Kidney epithelial cell (primary cell): ENCODE measurements around the gene FMN2. TPM values are rescaled to one million over a fixed set of nuclear protein-coding genes. Genes with fewer than 3 reads are reported as not detected.

ENCODE experiments used
- DNase-seq: peaks from one replicate; pipeline ENCODE4 v3.0.0-alpha.2; 2010; ENCODE audit warnings: low read depth
- H3K27me3 ChIP-seq: 2 replicates; pipeline ENCODE4 v1.6.0; 2011; ENCODE audit warnings: low read length; ENCODE audit not compliant: control insufficient read depth, insufficient read depth
- H3K36me3 ChIP-seq: 2 replicates; pipeline ENCODE4 v1.5.1; 2011; ENCODE audit warnings: low read length; ENCODE audit not compliant: control insufficient read depth, insufficient read depth
- H3K4me3 ChIP-seq: 2 replicates; pipeline ENCODE4 v1.5.1; 2011; ENCODE audit warnings: low read depth, mild to moderate bottlenecking, control low read depth, low read length
- CTCF ChIP-seq: IDR thresholded peaks from 2 replicates; pipeline ENCODE4 v1.5.1; 2011; ENCODE audit warnings: mild to moderate bottlenecking, moderate library complexity, low read length, control low read depth, inconsistent platforms; ENCODE audit not compliant: insufficient read depth, poor library complexity, severe bottlenecking
- total RNA-seq: library from RNA; depleted of rRNA; stranded (reverse); fragments of >200 nt; gene quantifications from 2 replicates; pipeline ENCODE4 v1.2.3, GENCODE V29; 2015

Gene FMN2
- total RNA-seq, 1 donor from 2014 or later: 0.33 TPM

GRCh38 chr1:240207073-240207709, 115.5 kb downstream of the FMN2 start:
- Histone ChIP-seq H3K27me3 (no peaks in the 10 kb centered on the region), H3K4me3 (no peak overlapping the region), H3K36me3 (no peaks in the 10 kb centered on the region)
- DNase-seq: no peak
- TF ChIP-seq CTCF: no peak

- DNase-seq: no peak
These were observed 118.3 kb downstream of the FMN2 start for GRCh38 chr1:240210026-240210425.

GRCh38 chr1:240212556-240212955, 120.9 kb downstream of the FMN2 start:
- no peak for DNase-seq
- H3K36me3 ChIP-seq: no peaks in the 10 kb centered on the region
- no peak for TF ChIP-seq CTCF
- no peak overlapping the region for H3K4me3 ChIP-seq
- no peaks in the 10 kb centered on the region for H3K27me3 ChIP-seq

More at GRCh38 chr1:240210026-240210425, 118.3 kb downstream of the FMN2 start:
- TF ChIP-seq CTCF: no peak
- Histone ChIP-seq H3K27me3 (no peaks in the 10 kb centered on the region), H3K4me3 (no peak overlapping the region), H3K36me3 (no peaks in the 10 kb centered on the region)

- no peak for DNase-seq
- TF ChIP-seq CTCF: no peak
- Histone ChIP-seq H3K4me3 (no peak overlapping the region), H3K36me3 (no peaks in the 10 kb centered on the region), H3K27me3 (no peaks in the 10 kb centered on the region)
These were observed 125.7 kb downstream of the FMN2 start for GRCh38 chr1:240217403-240217802.

- no peak for DNase-seq
- Histone ChIP-seq H3K4me3 (no peak overlapping the region), H3K36me3 (no peaks in the 10 kb centered on the region), H3K27me3 (no peaks in the 10 kb centered on the region)
- TF ChIP-seq CTCF: no peak
These were observed 127.4 kb downstream of the FMN2 start for GRCh38 chr1:240219104-240219503.

- DNase-seq: no peak
- no peaks in the 10 kb centered on the region for H3K27me3 ChIP-seq
- H3K4me3 ChIP-seq: no peak overlapping the region
- H3K36me3 ChIP-seq: no peaks in the 10 kb centered on the region
- no peak for TF ChIP-seq CTCF
These were observed 134.4 kb downstream of the FMN2 start for GRCh38 chr1:240226102-240226501.
